T1000 (cell line): Measurements from ENCODE around the gene UBXN7.
"Not testable (repeated sequence)": the region's sequence is repeated elsewhere in the genome, so short reads cannot be mapped to it uniquely, and the experiment has no call there.

Source experiments
- DNase-seq: peaks from one replicate; lab custom pipeline; 2025; ENCODE audit warnings: mixed read lengths; lab: John Stamatoyannopoulos, UW

Gene UBXN7

GRCh38 chr3:196356556-196356955 lies 75.7 kb downstream of the UBXN7 start:
- DNase-seq, result no peak

GRCh38 chr3:196355668-196356067 lies 76.6 kb downstream of the UBXN7 start:
- no peak for DNase-seq

- DNase-seq, result no peak
Measured at GRCh38 chr3:196354132-196354531, 78.1 kb downstream of the UBXN7 start.

GRCh38 chr3:196351541-196351940 lies 80.7 kb downstream of the UBXN7 start:
- DNase-seq, result no peak

GRCh38 chr3:196350067-196350466 lies 82.2 kb downstream of the UBXN7 start:
- DNase-seq, result no peak

GRCh38 chr3:196348698-196349097 lies 83.5 kb downstream of the UBXN7 start:
- DNase-seq, result no peak

- DNase-seq, result no peak
Measured at GRCh38 chr3:196344663-196345062, 87.6 kb downstream of the UBXN7 start.

- DNase-seq, result not testable (repeated sequence)
Measured at GRCh38 chr3:196343917-196344316, 88.3 kb downstream of the UBXN7 start.

- DNase-seq, result no peak
Measured at GRCh38 chr3:196341137-196341536, 91.1 kb downstream of the UBXN7 start.

- no peak for DNase-seq
Measured at GRCh38 chr3:196340466-196340865, 91.8 kb downstream of the UBXN7 start.

- no peak for DNase-seq
Measured at GRCh38 chr3:196339493-196340254, 92.6 kb downstream of the UBXN7 start.

- no peak for DNase-seq
Measured at GRCh38 chr3:196339044-196339443, 93.2 kb downstream of the UBXN7 start.

GRCh38 chr3:196336319-196337145 lies 95.7 kb downstream of the UBXN7 start:
- no peak for DNase-seq

- no peak for DNase-seq
Measured at GRCh38 chr3:196335503-196335948, 96.7 kb downstream of the UBXN7 start.

GRCh38 chr3:196334982-196335381 lies 97.2 kb downstream of the UBXN7 start:
- no peak for DNase-seq

- DNase-seq, result no peak
Measured at GRCh38 chr3:196332168-196332567, 100.1 kb downstream of the UBXN7 start.

GRCh38 chr3:196327405-196327804 lies 104.8 kb downstream of the UBXN7 start:
- no peak for DNase-seq

GRCh38 chr3:196326936-196327335 lies 105.3 kb downstream of the UBXN7 start:
- no peak for DNase-seq

- no peak for DNase-seq
Measured at GRCh38 chr3:196323691-196324090, 108.5 kb downstream of the UBXN7 start.

- DNase-seq, result no peak
Measured at GRCh38 chr3:196323016-196323415, 109.2 kb downstream of the UBXN7 start.

- no peak for DNase-seq
Measured at GRCh38 chr3:196321162-196321561, 111.1 kb downstream of the UBXN7 start.

- DNase-seq, result no peak
Measured at GRCh38 chr3:196320137-196320536, 112.1 kb downstream of the UBXN7 start.
